HEK293 (cell line): Measurements from ENCODE around the gene SRRM2.

Source experiments
- CTCF ChIA-PET: fragments of 350-600 bp; formaldehyde crosslinking; extraction: SDS; loops from one replicate; lab custom pipeline; 2021; ENCODE audit warnings: antibody characterized with exemption; lab: Yijun Ruan, JAX
- POLR2A ChIA-PET: fragments of 300-600 bp; formaldehyde crosslinking; extraction: SDS; loops from one replicate; lab custom pipeline; 2020; ENCODE audit warnings: antibody characterized with exemption, inconsistent platforms; lab: Yijun Ruan, JAX
- H3K27ac ChIP-seq: fragments of 200-500 bp; sonication (Bioruptor generic); 2 replicates; pipeline ENCODE4 v1.5.1; 2014; ENCODE audit warnings: low read depth, low read length, control low read depth, inconsistent platforms; ENCODE audit errors: extremely low read depth
- H3K36me3 ChIP-seq, 2 experiments: fragments of 200-500 bp in 1 of 2; sonication (Bioruptor generic) in 1 of 2; 1 replicate in 1 of 2; 2 replicates in 1 of 2; pipeline ENCODE4 v1.5.1; 2014 to 2017; ENCODE audit warnings: inconsistent platforms in 2 of 2, low read length in 2 of 2; ENCODE audit not compliant: control insufficient read depth in 2 of 2, insufficient read depth in 1 of 2
- H3K4me1 ChIP-seq: fragments of 200-500 bp; sonication (Bioruptor generic); 2 replicates; pipeline ENCODE4 v1.5.1; 2014; ENCODE audit warnings: mild to moderate bottlenecking, low read length, inconsistent platforms; ENCODE audit not compliant: control insufficient read depth, insufficient read depth
- H3K4me3 ChIP-seq: 2 replicates; pipeline ENCODE4 v1.5.1; 2011; ENCODE audit warnings: low read depth, mild to moderate bottlenecking, control low read depth, low read length, moderate library complexity
- H3K9me3 ChIP-seq: fragments of 200-500 bp; sonication (Bioruptor generic); 2 replicates; pipeline ENCODE4 v1.5.1; 2014; ENCODE audit warnings: low read depth, low read length, inconsistent platforms; ENCODE audit not compliant: control insufficient read depth, insufficient read depth
- EGR2 ChIP-seq: fragments of 450-650 bp; formaldehyde crosslinking; IDR thresholded peaks from 2 replicates; pipeline ENCODE4 v1.5.1; 2016; ENCODE audit warnings: low read depth, missing biosample characterization, missing genetic modification characterization
- GLIS2 ChIP-seq: fragments of 450-650 bp; formaldehyde crosslinking; IDR thresholded peaks from 2 replicates; pipeline ENCODE4 v1.5.1; 2016; ENCODE audit warnings: missing biosample characterization, missing genetic modification characterization
- TCF7L2 ChIP-seq: IDR thresholded peaks from 2 replicates; pipeline ENCODE4 v1.6.1; 2011; ENCODE audit warnings: low read depth, mild to moderate bottlenecking, inconsistent platforms, low read length, moderate library complexity, borderline replicate concordance
- WT1 ChIP-seq: fragments of 450-650 bp; formaldehyde crosslinking; IDR thresholded peaks from 2 replicates; pipeline ENCODE4 v1.5.1; 2016; ENCODE audit warnings: missing biosample characterization, missing genetic modification characterization
- ZBTB8A ChIP-seq: fragments of 450-650 bp; formaldehyde crosslinking; IDR thresholded peaks from 2 replicates; pipeline ENCODE4 v1.5.1; 2016; ENCODE audit warnings: missing biosample characterization, missing genetic modification characterization
- ZFHX2 ChIP-seq: fragments of 450-650 bp; formaldehyde crosslinking; conservative IDR thresholded peaks from 2 replicates; pipeline ENCODE4 v1.5.1; 2016; ENCODE audit warnings: missing biosample characterization, missing genetic modification characterization
- ZIC2 ChIP-seq: fragments of 450-650 bp; formaldehyde crosslinking; IDR thresholded peaks from 2 replicates; pipeline ENCODE4 v1.5.1; 2016; ENCODE audit warnings: missing biosample characterization, missing genetic modification characterization
- ZNF10 ChIP-seq: fragments of 450-650 bp; formaldehyde crosslinking; IDR thresholded peaks from 2 replicates; pipeline ENCODE4 v1.5.1; 2017; ENCODE audit warnings: missing biosample characterization, missing genetic modification characterization
- ZNF501 ChIP-seq: fragments of 450-650 bp; formaldehyde crosslinking; IDR thresholded peaks from 2 replicates; pipeline ENCODE4 v1.5.1; 2016; ENCODE audit warnings: missing biosample characterization, missing genetic modification characterization
- ZNF513 ChIP-seq: fragments of 450-650 bp; IDR thresholded peaks from 2 replicates; pipeline ENCODE4 v1.5.1; 2018; ENCODE audit warnings: missing biosample characterization, missing genetic modification characterization
- ZNF623 ChIP-seq: fragments of 450-650 bp; formaldehyde crosslinking; IDR thresholded peaks from 2 replicates; pipeline ENCODE4 v1.5.1; 2016; ENCODE audit warnings: missing biosample characterization, missing genetic modification characterization
- ZNF658 ChIP-seq: fragments of 450-650 bp; formaldehyde crosslinking; IDR thresholded peaks from 2 replicates; pipeline ENCODE4; 2016; ENCODE audit warnings: missing biosample characterization, missing genetic modification characterization
- TF ChIP-seq, protein P1 (sequence below): fragments of 450-650 bp; formaldehyde crosslinking; IDR thresholded peaks from 2 replicates; pipeline ENCODE4; 2016; ENCODE audit warnings: missing biosample characterization, missing genetic modification characterization
- TF ChIP-seq, protein P2 (sequence below): fragments of 450-650 bp; formaldehyde crosslinking; IDR thresholded peaks from 2 replicates; pipeline ENCODE4 v1.5.1; 2016; ENCODE audit warnings: missing biosample characterization, missing genetic modification characterization
- TF ChIP-seq, protein P3 (sequence below): fragments of 450-650 bp; formaldehyde crosslinking; conservative IDR thresholded peaks from 2 replicates; pipeline ENCODE4 v1.5.1; 2016; ENCODE audit warnings: low read depth, missing biosample characterization, missing genetic modification characterization
- TF ChIP-seq, protein P4 (sequence below): fragments of 450-650 bp; formaldehyde crosslinking; IDR thresholded peaks from 2 replicates; pipeline ENCODE4 v1.5.1; 2016; ENCODE audit warnings: missing biosample characterization, missing genetic modification characterization

Gene SRRM2

GRCh38 chr16:2768403-2769089 is 16.1 kb downstream of the SRRM2 start (continued):
- TF ChIP-seq, protein P1, sequence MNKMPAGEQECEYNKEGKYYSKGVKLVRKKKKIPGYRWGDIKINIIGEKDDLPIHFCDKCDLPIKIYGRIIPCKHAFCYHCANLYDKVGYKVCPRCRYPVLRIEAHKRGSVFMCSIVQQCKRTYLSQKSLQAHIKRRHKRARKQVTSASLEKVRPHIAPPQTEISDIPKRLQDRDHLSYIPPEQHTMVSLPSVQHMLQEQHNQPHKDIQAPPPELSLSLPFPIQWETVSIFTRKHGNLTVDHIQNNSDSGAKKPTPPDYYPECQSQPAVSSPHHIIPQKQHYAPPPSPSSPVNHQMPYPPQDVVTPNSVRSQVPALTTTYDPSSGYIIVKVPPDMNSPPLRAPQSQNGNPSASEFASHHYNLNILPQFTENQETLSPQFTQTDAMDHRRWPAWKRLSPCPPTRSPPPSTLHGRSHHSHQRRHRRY: no peak
- TF ChIP-seq, protein P2, sequence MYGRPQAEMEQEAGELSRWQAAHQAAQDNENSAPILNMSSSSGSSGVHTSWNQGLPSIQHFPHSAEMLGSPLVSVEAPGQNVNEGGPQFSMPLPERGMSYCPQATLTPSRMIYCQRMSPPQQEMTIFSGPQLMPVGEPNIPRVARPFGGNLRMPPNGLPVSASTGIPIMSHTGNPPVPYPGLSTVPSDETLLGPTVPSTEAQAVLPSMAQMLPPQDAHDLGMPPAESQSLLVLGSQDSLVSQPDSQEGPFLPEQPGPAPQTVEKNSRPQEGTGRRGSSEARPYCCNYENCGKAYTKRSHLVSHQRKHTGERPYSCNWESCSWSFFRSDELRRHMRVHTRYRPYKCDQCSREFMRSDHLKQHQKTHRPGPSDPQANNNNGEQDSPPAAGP: peak; percentile 12; the same call in 1 of the 2 replicates
- TF ChIP-seq WT1 (tag by site-specific recombination): no peak

DNA sequence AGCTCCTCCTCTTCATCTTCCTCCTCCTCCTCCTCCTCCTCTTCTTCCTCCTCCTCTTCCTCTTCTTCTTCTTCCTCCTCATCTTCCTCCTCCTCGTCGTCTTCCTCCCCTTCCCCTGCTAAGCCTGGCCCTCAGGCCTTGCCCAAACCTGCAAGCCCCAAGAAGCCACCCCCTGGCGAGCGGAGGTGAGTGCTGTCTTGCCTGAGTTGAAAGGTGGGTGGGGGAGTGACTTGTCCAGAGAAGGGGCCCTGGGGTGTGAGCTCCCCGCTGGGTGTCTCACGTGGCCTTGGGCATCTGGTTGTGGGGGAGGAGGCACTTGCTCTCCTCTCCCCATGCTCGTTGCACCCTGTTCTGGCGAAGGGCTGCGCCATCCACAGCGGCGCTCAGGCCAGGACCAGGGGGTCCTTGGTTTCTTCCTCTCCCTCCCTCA is 16.7 kb downstream of the SRRM2 start:
- ChIA-PET POLR2A (interaction anchor here (0.7 to 1.4 kb wide), 3 partner anchors 9 to 16 kb away, joined by 3 to 5 read pairs (median 3); partner anchors contain the start of gene SRRM2), CTCF (interaction anchor here (1.7 kb wide), 1 partner anchor 15 kb away, joined by 3 read pairs; no protein-coding TSS in a partner anchor)
- Histone ChIP-seq H3K27ac (no peak overlapping the region), H3K36me3 (peaks cover 17 to 98% of the 10 kb centered on the region in 2 experiments), H3K4me1 (no peaks in the 10 kb centered on the region; the same call in 1 of the 2 replicates), H3K4me3 (no peak overlapping the region), H3K9me3 (no peaks in the 10 kb centered on the region)
- TF ChIP-seq ZNF513 (peak; percentile 100), TCF7L2 (no peak), ZFHX2 (tag by site-specific recombination) (peak; percentile 89), ZIC2 (tag by site-specific recombination) (peak; percentile 69), EGR2 (tag by site-specific recombination) (peak; percentile 97), ZNF623 (tag by site-specific recombination) (no peak), ZBTB8A (tag by site-specific recombination) (0 out of 2 replicates have a peak, but pooled peaks have one; percentile 4), ZNF658 (no peak), GLIS2 (tag by site-specific recombination) (peak; percentile 40), ZNF10 (tag by site-specific recombination) (peak; percentile 84), ZNF501 (tag by site-specific recombination) (no peak)
- TF ChIP-seq, protein P3, sequence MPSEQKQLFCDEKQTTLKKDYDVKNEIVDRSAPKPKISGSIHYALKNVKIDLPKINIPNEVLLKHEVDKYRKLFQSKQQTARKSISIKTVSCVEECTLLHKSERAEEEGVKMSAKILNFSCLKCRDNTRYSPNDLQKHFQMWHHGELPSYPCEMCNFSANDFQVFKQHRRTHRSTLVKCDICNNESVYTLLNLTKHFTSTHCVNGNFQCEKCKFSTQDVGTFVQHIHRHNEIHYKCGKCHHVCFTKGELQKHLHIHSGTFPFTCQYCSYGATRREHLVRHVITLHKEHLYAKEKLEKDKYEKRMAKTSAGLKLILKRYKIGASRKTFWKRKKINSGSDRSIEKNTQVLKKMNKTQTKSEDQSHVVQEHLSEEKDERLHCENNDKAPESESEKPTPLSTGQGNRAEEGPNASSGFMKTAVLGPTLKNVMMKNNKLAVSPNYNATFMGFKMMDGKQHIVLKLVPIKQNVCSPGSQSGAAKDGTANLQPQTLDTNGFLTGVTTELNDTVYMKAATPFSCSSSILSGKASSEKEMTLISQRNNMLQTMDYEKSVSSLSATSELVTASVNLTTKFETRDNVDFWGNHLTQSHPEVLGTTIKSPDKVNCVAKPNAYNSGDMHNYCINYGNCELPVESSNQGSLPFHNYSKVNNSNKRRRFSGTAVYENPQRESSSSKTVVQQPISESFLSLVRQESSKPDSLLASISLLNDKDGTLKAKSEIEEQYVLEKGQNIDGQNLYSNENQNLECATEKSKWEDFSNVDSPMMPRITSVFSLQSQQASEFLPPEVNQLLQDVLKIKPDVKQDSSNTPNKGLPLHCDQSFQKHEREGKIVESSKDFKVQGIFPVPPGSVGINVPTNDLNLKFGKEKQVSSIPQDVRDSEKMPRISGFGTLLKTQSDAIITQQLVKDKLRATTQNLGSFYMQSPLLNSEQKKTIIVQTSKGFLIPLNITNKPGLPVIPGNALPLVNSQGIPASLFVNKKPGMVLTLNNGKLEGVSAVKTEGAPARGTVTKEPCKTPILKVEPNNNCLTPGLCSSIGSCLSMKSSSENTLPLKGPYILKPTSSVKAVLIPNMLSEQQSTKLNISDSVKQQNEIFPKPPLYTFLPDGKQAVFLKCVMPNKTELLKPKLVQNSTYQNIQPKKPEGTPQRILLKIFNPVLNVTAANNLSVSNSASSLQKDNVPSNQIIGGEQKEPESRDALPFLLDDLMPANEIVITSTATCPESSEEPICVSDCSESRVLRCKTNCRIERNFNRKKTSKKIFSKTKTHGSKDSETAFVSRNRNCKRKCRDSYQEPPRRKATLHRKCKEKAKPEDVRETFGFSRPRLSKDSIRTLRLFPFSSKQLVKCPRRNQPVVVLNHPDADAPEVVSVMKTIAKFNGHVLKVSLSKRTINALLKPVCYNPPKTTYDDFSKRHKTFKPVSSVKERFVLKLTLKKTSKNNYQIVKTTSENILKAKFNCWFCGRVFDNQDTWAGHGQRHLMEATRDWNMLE (tag by site-specific recombination): no peak
- TF ChIP-seq, protein P4, sequence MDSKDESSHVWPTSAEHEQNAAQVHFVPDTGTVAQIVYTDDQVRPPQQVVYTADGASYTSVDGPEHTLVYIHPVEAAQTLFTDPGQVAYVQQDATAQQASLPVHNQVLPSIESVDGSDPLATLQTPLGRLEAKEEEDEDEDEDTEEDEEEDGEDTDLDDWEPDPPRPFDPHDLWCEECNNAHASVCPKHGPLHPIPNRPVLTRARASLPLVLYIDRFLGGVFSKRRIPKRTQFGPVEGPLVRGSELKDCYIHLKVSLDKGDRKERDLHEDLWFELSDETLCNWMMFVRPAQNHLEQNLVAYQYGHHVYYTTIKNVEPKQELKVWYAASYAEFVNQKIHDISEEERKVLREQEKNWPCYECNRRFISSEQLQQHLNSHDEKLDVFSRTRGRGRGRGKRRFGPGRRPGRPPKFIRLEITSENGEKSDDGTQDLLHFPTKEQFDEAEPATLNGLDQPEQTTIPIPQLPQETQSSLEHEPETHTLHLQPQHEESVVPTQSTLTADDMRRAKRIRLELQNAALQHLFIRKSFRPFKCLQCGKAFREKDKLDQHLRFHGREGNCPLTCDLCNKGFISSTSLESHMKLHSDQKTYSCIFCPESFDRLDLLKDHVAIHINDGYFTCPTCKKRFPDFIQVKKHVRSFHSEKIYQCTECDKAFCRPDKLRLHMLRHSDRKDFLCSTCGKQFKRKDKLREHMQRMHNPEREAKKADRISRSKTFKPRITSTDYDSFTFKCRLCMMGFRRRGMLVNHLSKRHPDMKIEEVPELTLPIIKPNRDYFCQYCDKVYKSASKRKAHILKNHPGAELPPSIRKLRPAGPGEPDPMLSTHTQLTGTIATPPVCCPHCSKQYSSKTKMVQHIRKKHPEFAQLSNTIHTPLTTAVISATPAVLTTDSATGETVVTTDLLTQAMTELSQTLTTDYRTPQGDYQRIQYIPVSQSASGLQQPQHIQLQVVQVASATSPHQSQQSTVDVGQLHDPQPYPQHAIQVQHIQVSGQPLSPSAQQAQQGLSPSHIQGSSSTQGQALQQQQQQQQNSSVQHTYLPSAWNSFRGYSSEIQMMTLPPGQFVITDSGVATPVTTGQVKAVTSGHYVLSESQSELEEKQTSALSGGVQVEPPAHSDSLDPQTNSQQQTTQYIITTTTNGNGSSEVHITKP (tag by site-specific recombination): 0 out of 2 replicates have a peak, but pooled peaks have one; percentile 16
